ENCODE data around the gene NDUFA11.
A peak's percentile ranks its signal among the peaks of the same experiment; 100 is the strongest.
"Not testable (repeated sequence)": the region's sequence is repeated elsewhere in the genome, so short reads cannot be mapped to it uniquely, and the experiment has no call there.

The NDUFA11 gene

GRCh38 chr19:5850189-5850588 is 53.4 kb downstream of the NDUFA11 start:
- no peak for DNase-seq (ENCODE audit: low spot score)
- Histone ChIP-seq H3K4me2 (ENCODE audit: insufficient read depth, low read length, poor library complexity, severe bottlenecking) (no peak overlapping the region), H3K23ac (ENCODE audit: low read depth, low read length, poor library complexity) (no peak overlapping the region), H4K91ac (ENCODE audit: low read depth, low read length, poor library complexity) (no peak overlapping the region), H3K9ac (ENCODE audit: low read depth, low read length, poor library complexity) (no peak overlapping the region), H4K8ac (ENCODE audit: low read depth, low read length) (no peak overlapping the region), H3K36me3 (replicated peaks in 1 of 2; ENCODE audit: control insufficient read depth in 2 of 2, insufficient read depth in 2 of 2, low read length in 2 of 2) (no peaks in the 10 kb centered on the region), H3K79me1 (ENCODE audit: low read depth, low read length) (no peaks in the 10 kb centered on the region), H3K4ac (ENCODE audit: low read length) (no peak overlapping the region), H3K14ac (ENCODE audit: low read length) (peak overlapping the region; percentile 64), H3K9me3 (replicated peaks in 1 of 2; ENCODE audit: control insufficient read depth in 2 of 2, insufficient read depth in 1 of 2, low read depth in 1 of 2, low read length in 2 of 2) (no peaks in the 10 kb centered on the region), H2BK12ac (ENCODE audit: low read length) (no peak overlapping the region), H3K18ac (ENCODE audit: low read length) (no peak overlapping the region), H3K27ac (replicated peaks; ENCODE audit: low read length) (no peak overlapping the region), H2BK15ac (ENCODE audit: low read length) (no peak overlapping the region), H3K4me3 (ENCODE audit: low read length in 2 of 2) (no peak overlapping the region), H3K27me3 (ENCODE audit: control insufficient read depth in 3 of 3, insufficient read depth in 3 of 3, low read depth in 1 of 3, low read length in 3 of 3) (peaks cover 0 to 7% (median 0%) of the 10 kb centered on the region in 3 experiments), H2AK5ac (ENCODE audit: low read depth, low read length) (no peak overlapping the region), H2BK120ac (ENCODE audit: low read depth, low read length) (no peak overlapping the region), H3K4me1 (ENCODE audit: control insufficient read depth in 2 of 2, insufficient read depth in 1 of 2, low read depth in 1 of 2, low read length in 2 of 2) (peaks cover 0 to 2% of the 10 kb centered on the region in 2 donors), H2BK5ac (ENCODE audit: low read length) (no peak overlapping the region), H2AFZ (ENCODE audit: low read length) (no peak overlapping the region)
- WGBS, 2 donors (ENCODE audit: extremely low coverage in 2 of 2, insufficient read length in 2 of 2, insufficient replicate concordance in 1 of 2) = no CpG with 5 or more reads among the region's 6 CpGs

GRCh38 chr19:5848621-5849020 is 55.0 kb downstream of the NDUFA11 start:
- H2BK120ac ChIP-seq (ENCODE audit: low read depth, low read length); H3K4me3 ChIP-seq (ENCODE audit: low read length in 2 of 2); DNase-seq (ENCODE audit: low spot score); H2BK12ac ChIP-seq (ENCODE audit: low read length); H3K4me1 ChIP-seq (ENCODE audit: control insufficient read depth in 2 of 2, insufficient read depth in 1 of 2, low read depth in 1 of 2, low read length in 2 of 2); H3K23ac ChIP-seq (ENCODE audit: low read depth, low read length, poor library complexity); H3K36me3 ChIP-seq (replicated peaks in 1 of 2; ENCODE audit: control insufficient read depth in 2 of 2, insufficient read depth in 2 of 2, low read length in 2 of 2); H2BK15ac ChIP-seq (ENCODE audit: low read length); H2AFZ ChIP-seq (ENCODE audit: low read length); H3K27ac ChIP-seq (replicated peaks; ENCODE audit: low read length); H4K91ac ChIP-seq (ENCODE audit: low read depth, low read length, poor library complexity); H3K9ac ChIP-seq (ENCODE audit: low read depth, low read length, poor library complexity); H3K4ac ChIP-seq (ENCODE audit: low read length); H3K14ac ChIP-seq (ENCODE audit: low read length); H3K18ac ChIP-seq (ENCODE audit: low read length); H3K9me3 ChIP-seq (replicated peaks in 1 of 2; ENCODE audit: control insufficient read depth in 2 of 2, insufficient read depth in 1 of 2, low read depth in 1 of 2, low read length in 2 of 2); H2BK5ac ChIP-seq (ENCODE audit: low read length); H3K4me2 ChIP-seq (ENCODE audit: insufficient read depth, low read length, poor library complexity, severe bottlenecking); H3K27me3 ChIP-seq (ENCODE audit: control insufficient read depth in 3 of 3, insufficient read depth in 3 of 3, low read depth in 1 of 3, low read length in 3 of 3); H4K8ac ChIP-seq (ENCODE audit: low read depth, low read length); H2AK5ac ChIP-seq (ENCODE audit: low read depth, low read length); H3K79me1 ChIP-seq (ENCODE audit: low read depth, low read length): not testable (repeated sequence)
- no CpG with 5 or more reads among the region's 5 CpGs for WGBS, 2 donors (ENCODE audit: extremely low coverage in 2 of 2, insufficient read length in 2 of 2, insufficient replicate concordance in 1 of 2)

- not testable (repeated sequence) for H3K36me3 ChIP-seq (replicated peaks in 1 of 2; ENCODE audit: control insufficient read depth in 2 of 2, insufficient read depth in 2 of 2, low read length in 2 of 2); H3K4ac ChIP-seq (ENCODE audit: low read length); H2BK15ac ChIP-seq (ENCODE audit: low read length); H2BK120ac ChIP-seq (ENCODE audit: low read depth, low read length); H2AK5ac ChIP-seq (ENCODE audit: low read depth, low read length); H3K4me2 ChIP-seq (ENCODE audit: insufficient read depth, low read length, poor library complexity, severe bottlenecking); H3K27me3 ChIP-seq (ENCODE audit: control insufficient read depth in 3 of 3, insufficient read depth in 3 of 3, low read depth in 1 of 3, low read length in 3 of 3); H3K4me1 ChIP-seq (ENCODE audit: control insufficient read depth in 2 of 2, insufficient read depth in 1 of 2, low read depth in 1 of 2, low read length in 2 of 2); H2BK5ac ChIP-seq (ENCODE audit: low read length); H3K14ac ChIP-seq (ENCODE audit: low read length); H4K91ac ChIP-seq (ENCODE audit: low read depth, low read length, poor library complexity); H3K23ac ChIP-seq (ENCODE audit: low read depth, low read length, poor library complexity); H2AFZ ChIP-seq (ENCODE audit: low read length); H3K9ac ChIP-seq (ENCODE audit: low read depth, low read length, poor library complexity); H3K79me1 ChIP-seq (ENCODE audit: low read depth, low read length); H3K27ac ChIP-seq (replicated peaks; ENCODE audit: low read length); H3K9me3 ChIP-seq (replicated peaks in 1 of 2; ENCODE audit: control insufficient read depth in 2 of 2, insufficient read depth in 1 of 2, low read depth in 1 of 2, low read length in 2 of 2); DNase-seq (ENCODE audit: low spot score); H2BK12ac ChIP-seq (ENCODE audit: low read length); H4K8ac ChIP-seq (ENCODE audit: low read depth, low read length); H3K4me3 ChIP-seq (ENCODE audit: low read length in 2 of 2); H3K18ac ChIP-seq (ENCODE audit: low read length)
- WGBS, 2 donors (ENCODE audit: extremely low coverage in 2 of 2, insufficient read length in 2 of 2, insufficient replicate concordance in 1 of 2) = no CpG with 5 or more reads among the region's 10 CpGs
Measured at GRCh38 chr19:5847846-5848245, 55.7 kb downstream of the NDUFA11 start.
